ENCODE measurements around the gene OTUD7B. TPM values are rescaled to one million over a fixed set of nuclear protein-coding genes. Genes with fewer than 3 reads are reported as not detected.

The OTUD7B gene
- total and polyA plus RNA-seq, 2 of the 8 experiments (the other 6 are each of a cell fraction or from before 2014, with no cell fraction given) = 4.2 to 21.5 TPM

- no peaks in the 10 kb centered on the region for H3K79me2 ChIP-seq (ENCODE audit: control insufficient read depth in 1 of 2, insufficient read depth in 2 of 2, low read length in 2 of 2)
- H3K23ac ChIP-seq (ENCODE audit: insufficient read length) = no peak overlapping the region
- WGBS, 2 experiments (ENCODE audit: extremely low coverage in 1 of 2, insufficient coverage in 1 of 2, insufficient read length in 1 of 2, insufficient replicate concordance in 2 of 2, low coverage in 1 of 2, low lambda C conversion rate in 2 of 2, missing lambda C conversion rate in 1 of 2) = 95% methylated on average over 4 of the region's 4 CpGs; no CpG with 5 or more reads in 1 of the 2 experiments
- no peak overlapping the region for H3K14ac ChIP-seq (ENCODE audit: insufficient read length)
- no peak overlapping the region for H2BK20ac ChIP-seq (ENCODE audit: low read length)
- no peaks in the 10 kb centered on the region for H3K9me3 ChIP-seq (ENCODE audit: insufficient read depth in 2 of 2, low read depth in 1 of 2, low read length in 1 of 2)
- no peaks in the 10 kb centered on the region for H3K27me3 ChIP-seq (replicated peaks in 1 of 4; ENCODE audit: control insufficient read depth in 3 of 4, extremely low read depth in 1 of 4, insufficient read depth in 3 of 4, low read length in 3 of 4)
- CTCF ChIA-PET (ENCODE audit: partially characterized antibody) = no interaction called here
- no peak overlapping the region for H3K56ac ChIP-seq (replicated peaks; ENCODE audit: insufficient read length, low read depth, low read length)
- no peak overlapping the region for H2BK15ac ChIP-seq (ENCODE audit: low read length)
- no peak overlapping the region for H3K4ac ChIP-seq (replicated peaks; ENCODE audit: insufficient read length, low read depth, low read length)
- H2BK12ac ChIP-seq (ENCODE audit: low read depth, low read length) = no peak overlapping the region
- no peaks in the 10 kb centered on the region for H3K36me3 ChIP-seq (ENCODE audit: control insufficient read depth in 2 of 4, insufficient read depth in 4 of 4, low read length in 3 of 4)
- no peak overlapping the region for H4K5ac ChIP-seq (ENCODE audit: insufficient read length, low read depth, low read length)
- H3K4me2 ChIP-seq (ENCODE audit: insufficient read depth in 1 of 2, low read depth in 2 of 2, low read length in 2 of 2) = no peak overlapping the region
- no peak for DNase-seq (ENCODE audit: low read depth in 1 of 2, low spot score in 2 of 2)
- no peak for FAIRE-seq
- no peak for TF ChIP-seq EP300 (IDR thresholded peaks at IDR 0.05; ENCODE audit: borderline replicate concordance in 1 of 2, low read depth in 2 of 2, low read length in 2 of 2)
- TF ChIP-seq SUZ12 (IDR thresholded peaks at IDR 0.05; ENCODE audit: low read length) = no peak
- H4K20me1 ChIP-seq (replicated peaks in 1 of 2; ENCODE audit: control insufficient read depth in 1 of 2, insufficient read depth in 2 of 2, low read length in 2 of 2) = no peaks in the 10 kb centered on the region
- H2BK120ac ChIP-seq (replicated peaks; ENCODE audit: low read depth, low read length) = no peak overlapping the region
- H3K4me3 ChIP-seq (ENCODE audit: extremely low read depth in 1 of 4, insufficient read depth in 2 of 4, low read depth in 3 of 4, low read length in 4 of 4) = no peak overlapping the region
- no peak overlapping the region for H3K9ac ChIP-seq (replicated peaks in 1 of 4; ENCODE audit: extremely low read depth in 1 of 4, low read depth in 3 of 4, low read length in 3 of 4)
- H3K23me2 ChIP-seq (ENCODE audit: low read depth, low read length) = peaks cover 7% of the 10 kb centered on the region; the same call in 1 of the 2 replicates
- no peak overlapping the region for H3K18ac ChIP-seq (ENCODE audit: extremely low read depth, low read length)
- no peak overlapping the region for H4K91ac ChIP-seq (replicated peaks; ENCODE audit: insufficient read length, low read length)
- no peak overlapping the region for H2BK5ac ChIP-seq (ENCODE audit: low read depth, low read length)
- POLR2A ChIA-PET (ENCODE audit: partially characterized antibody) = interaction anchor here (6.4 kb wide), 1 partner anchor 10 kb away, joined by 91 read pairs; a partner anchor contains a TSS
- H3K79me1 ChIP-seq (ENCODE audit: low read depth, low read length) = no peaks in the 10 kb centered on the region
- H4K8ac ChIP-seq (ENCODE audit: extremely low read depth, insufficient read depth, low read length) = no peak overlapping the region
- no peak overlapping the region for H2AFZ ChIP-seq (ENCODE audit: low read length)
- H3K27ac ChIP-seq (ENCODE audit: low read depth, low read length) = no peak overlapping the region
- H3K4me1 ChIP-seq (replicated peaks in 1 of 4; ENCODE audit: control insufficient read depth in 3 of 4, insufficient read depth in 4 of 4, low read length in 3 of 4) = peaks cover 0 to 5% (median 4%) of the 10 kb centered on the region in 4 experiments; a peak in 5 of 7 replicates
- no peak overlapping the region for H2AK5ac ChIP-seq (ENCODE audit: low read depth, low read length)
Observed at GRCh38 chr1:149896575-149896974, 114.0 kb downstream of the OTUD7B start.

Data from H1 (cell line).